Neural cell (in vitro differentiated cells): ENCODE measurements around the gene NCF2. TPM values are rescaled to one million over a fixed set of nuclear protein-coding genes. Genes with fewer than 3 reads are reported as not detected.

Experiments
- H2AFZ ChIP-seq: fragments of 200-600, 300-800 bp; sonication (generic), shearing (Covaris generic); 2 replicates; pipeline ENCODE4 v1.6.0; 2014; ENCODE audit warnings: low read depth, mild to moderate bottlenecking, antibody characterized with exemption, low read length, moderate library complexity
- H3F3A ChIP-seq: fragments of 200-600 bp; shearing (Covaris generic); 2 replicates; pipeline ENCODE4 v1.6.1; 2016; ENCODE audit warnings: mild to moderate bottlenecking, moderate library complexity, mixed read lengths, antibody characterized with exemption, low read length; ENCODE audit not compliant: insufficient read depth, poor library complexity, severe bottlenecking
- H3K27ac ChIP-seq: fragments of 200-600, 300-800 bp; sonication (generic), shearing (Covaris generic); 2 replicates; pipeline ENCODE4 v1.5.1; 2014; ENCODE audit warnings: mild to moderate bottlenecking, low read length, moderate library complexity
- H3K27me3 ChIP-seq: fragments of 300-800, 200-600 bp; sonication (generic), shearing (Covaris generic); 2 replicates; pipeline ENCODE4 v1.6.0; 2014; ENCODE audit warnings: mild to moderate bottlenecking, low read depth, low read length, moderate library complexity; ENCODE audit not compliant: insufficient read depth
- H3K36me3 ChIP-seq: fragments of 300-800, 200-600 bp; sonication (generic), shearing (Covaris generic); 2 replicates; pipeline ENCODE4 v1.5.1; 2014; ENCODE audit warnings: mild to moderate bottlenecking, antibody characterized with exemption, low read length, moderate library complexity; ENCODE audit not compliant: insufficient read depth
- H3K4me2 ChIP-seq: fragments of 300-800, 200-600 bp; sonication (generic), shearing (Covaris generic); 2 replicates; pipeline ENCODE4 v1.6.0; 2014; ENCODE audit warnings: mild to moderate bottlenecking, low read length
- H3K4me3 ChIP-seq: fragments of 300-800, 200-600 bp; sonication (generic), shearing (Covaris generic); 2 replicates; pipeline ENCODE4 v1.5.1; 2014; ENCODE audit warnings: mild to moderate bottlenecking, low read length, moderate library complexity
- H3K79me2 ChIP-seq: fragments of 200-600 bp; shearing (Covaris generic); replicated peaks from 2 replicates; pipeline ENCODE4 v1.6.0; 2014; ENCODE audit warnings: mild to moderate bottlenecking, low read length, moderate library complexity; ENCODE audit not compliant: insufficient read depth
- H3K9ac ChIP-seq: fragments of 300-800, 200-600 bp; sonication (generic), shearing (Covaris generic); 2 replicates; pipeline ENCODE4 v1.6.1; 2016; ENCODE audit warnings: mild to moderate bottlenecking, low read length, mixed read lengths
- H3K9me2 ChIP-seq: fragments of 200-600 bp; shearing (Covaris generic); 2 replicates; pipeline ENCODE4 v1.6.1; 2016; ENCODE audit warnings: mild to moderate bottlenecking, low read length, mixed read lengths; ENCODE audit not compliant: insufficient read depth
- H3K9me3 ChIP-seq: fragments of 200-600, 300-800 bp; sonication (generic), shearing (Covaris generic); 2 replicates; pipeline ENCODE4 v1.6.1; 2016; ENCODE audit warnings: mild to moderate bottlenecking, mixed run types, low read length, moderate library complexity, mixed read lengths
- H4K20me1 ChIP-seq: fragments of 200-600 bp; shearing (Covaris generic); 2 replicates; pipeline ENCODE4 v1.6.1; 2016; ENCODE audit warnings: mild to moderate bottlenecking, mixed run types; ENCODE audit not compliant: insufficient read depth
- EP300 ChIP-seq: fragments of 450-650 bp; conservative IDR thresholded peaks from 2 replicates; pipeline ENCODE4 v1.6.1; 2014; ENCODE audit warnings: antibody characterized with exemption, mild to moderate bottlenecking, moderate library complexity; ENCODE audit not compliant: poor library complexity, severe bottlenecking
- EZH2 ChIP-seq: fragments of 200-600, 300-800 bp; shearing (Covaris generic), sonication (generic); IDR thresholded peaks from 2 replicates; pipeline ENCODE4 v1.6.1; 2014; ENCODE audit warnings: antibody characterized with exemption, low read length, borderline replicate concordance, mild to moderate bottlenecking; ENCODE audit not compliant: insufficient read depth, poor library complexity, severe bottlenecking
- MXI1 ChIP-seq: fragments of 450-650 bp; conservative IDR thresholded peaks from 2 replicates; pipeline ENCODE4 v1.6.1; 2014; ENCODE audit warnings: antibody characterized with exemption, mild to moderate bottlenecking; ENCODE audit not compliant: poor library complexity, severe bottlenecking
- POLR2AphosphoS5 ChIP-seq: IDR thresholded peaks from 2 replicates; pipeline ENCODE4 v1.6.1; 2012
- RAD21 ChIP-seq: fragments of 450-650 bp; conservative IDR thresholded peaks from 2 replicates; pipeline ENCODE4 v1.6.1; 2014; ENCODE audit warnings: antibody characterized with exemption, mild to moderate bottlenecking, moderate library complexity
- SMC3 ChIP-seq: fragments of 450-650 bp; conservative IDR thresholded peaks from 2 replicates; pipeline ENCODE4 v1.6.1; 2014; ENCODE audit warnings: antibody characterized with exemption, mild to moderate bottlenecking, moderate library complexity; ENCODE audit not compliant: poor library complexity
- TAF1 ChIP-seq: IDR thresholded peaks from 2 replicates; pipeline ENCODE4 v1.6.1; 2012; ENCODE audit warnings: low read depth
- polyA plus RNA-seq: library from polyadenylated mRNA; depleted of rRNA; stranded (reverse); fragments of >200 nt; gene quantifications from 2 replicates; pipeline ENCODE4 v1.2.3, GENCODE V29; 2014
- TF ChIP-seq, protein P1 (sequence below): IDR thresholded peaks from 2 replicates; pipeline ENCODE4 v1.6.1; 2012; ENCODE audit warnings: borderline replicate concordance
- TF ChIP-seq, protein P2 (sequence below): fragments of 450-650 bp; IDR thresholded peaks from 2 replicates; pipeline ENCODE4 v1.5.1; 2014; ENCODE audit warnings: antibody characterized with exemption, mild to moderate bottlenecking, moderate library complexity; ENCODE audit not compliant: poor library complexity, severe bottlenecking

Gene NCF2
- polyA plus RNA-seq, 1 donor from 2014 or later, result not detected

DNA sequence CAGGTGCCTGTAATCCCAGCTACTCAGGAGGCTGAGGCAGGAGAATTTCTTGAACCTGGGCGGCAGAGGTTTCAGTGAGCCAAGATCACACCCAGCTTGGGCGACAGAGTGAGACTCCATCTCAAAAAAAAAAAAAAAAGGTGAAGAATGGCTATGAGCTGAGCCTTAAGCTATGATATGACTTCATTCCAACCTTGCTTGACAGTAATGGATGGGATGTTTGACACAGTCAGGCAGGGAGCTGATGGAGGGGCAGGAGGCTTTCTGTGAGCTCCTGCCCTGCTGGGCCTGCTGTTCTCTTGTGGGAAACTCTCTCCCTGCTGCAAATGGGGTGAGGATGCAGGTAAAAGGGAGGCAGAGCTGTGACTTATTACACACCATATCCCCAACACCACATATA lies 27.6 kb downstream of the NCF2 start:
- TF ChIP-seq MXI1 (no peak), POLR2AphosphoS5 (no peak), EZH2 (no peak), TAF1 (no peak)
- TF ChIP-seq, protein P1, sequence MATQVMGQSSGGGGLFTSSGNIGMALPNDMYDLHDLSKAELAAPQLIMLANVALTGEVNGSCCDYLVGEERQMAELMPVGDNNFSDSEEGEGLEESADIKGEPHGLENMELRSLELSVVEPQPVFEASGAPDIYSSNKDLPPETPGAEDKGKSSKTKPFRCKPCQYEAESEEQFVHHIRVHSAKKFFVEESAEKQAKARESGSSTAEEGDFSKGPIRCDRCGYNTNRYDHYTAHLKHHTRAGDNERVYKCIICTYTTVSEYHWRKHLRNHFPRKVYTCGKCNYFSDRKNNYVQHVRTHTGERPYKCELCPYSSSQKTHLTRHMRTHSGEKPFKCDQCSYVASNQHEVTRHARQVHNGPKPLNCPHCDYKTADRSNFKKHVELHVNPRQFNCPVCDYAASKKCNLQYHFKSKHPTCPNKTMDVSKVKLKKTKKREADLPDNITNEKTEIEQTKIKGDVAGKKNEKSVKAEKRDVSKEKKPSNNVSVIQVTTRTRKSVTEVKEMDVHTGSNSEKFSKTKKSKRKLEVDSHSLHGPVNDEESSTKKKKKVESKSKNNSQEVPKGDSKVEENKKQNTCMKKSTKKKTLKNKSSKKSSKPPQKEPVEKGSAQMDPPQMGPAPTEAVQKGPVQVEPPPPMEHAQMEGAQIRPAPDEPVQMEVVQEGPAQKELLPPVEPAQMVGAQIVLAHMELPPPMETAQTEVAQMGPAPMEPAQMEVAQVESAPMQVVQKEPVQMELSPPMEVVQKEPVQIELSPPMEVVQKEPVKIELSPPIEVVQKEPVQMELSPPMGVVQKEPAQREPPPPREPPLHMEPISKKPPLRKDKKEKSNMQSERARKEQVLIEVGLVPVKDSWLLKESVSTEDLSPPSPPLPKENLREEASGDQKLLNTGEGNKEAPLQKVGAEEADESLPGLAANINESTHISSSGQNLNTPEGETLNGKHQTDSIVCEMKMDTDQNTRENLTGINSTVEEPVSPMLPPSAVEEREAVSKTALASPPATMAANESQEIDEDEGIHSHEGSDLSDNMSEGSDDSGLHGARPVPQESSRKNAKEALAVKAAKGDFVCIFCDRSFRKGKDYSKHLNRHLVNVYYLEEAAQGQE, result no peak
- no peak overlapping the region for H3K4me2 ChIP-seq
- H2AFZ ChIP-seq, result no peak overlapping the region
- no peaks in the 10 kb centered on the region for H3K9me3 ChIP-seq
- H3K9me2 ChIP-seq, result no peaks in the 10 kb centered on the region
- H3K27me3 ChIP-seq, result no peaks in the 10 kb centered on the region
- H3K4me3 ChIP-seq, result no peak overlapping the region
- no peaks in the 10 kb centered on the region for H4K20me1 ChIP-seq
- no peak overlapping the region for H3K27ac ChIP-seq
- no peaks in the 10 kb centered on the region for H3K79me2 ChIP-seq
- no peaks in the 10 kb centered on the region for H3F3A ChIP-seq
- H3K9ac ChIP-seq, result no peak overlapping the region
- no peaks in the 10 kb centered on the region for H3K36me3 ChIP-seq

DNA sequence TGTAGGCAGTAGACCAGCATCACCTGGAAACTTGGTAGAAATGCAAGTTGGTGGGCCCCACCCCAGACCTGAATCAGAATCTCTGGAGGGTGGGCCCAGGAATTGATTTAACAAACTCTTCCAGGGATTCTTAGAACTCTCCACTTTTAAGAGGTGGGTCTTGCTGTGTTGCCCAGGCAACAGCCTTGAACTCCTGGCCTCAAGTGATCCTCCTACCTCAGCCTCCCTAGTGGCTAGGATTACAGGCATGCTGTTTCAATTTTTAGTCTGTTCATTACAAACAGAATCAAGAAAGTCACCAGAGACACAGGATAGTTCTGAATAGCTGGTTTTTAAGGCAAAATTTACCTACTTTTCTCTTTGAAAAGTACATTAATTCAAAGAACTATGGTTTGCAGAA lies 31.2 kb downstream of the NCF2 start:
- TF ChIP-seq, protein P1, result no peak
- TF ChIP-seq, protein P2, sequence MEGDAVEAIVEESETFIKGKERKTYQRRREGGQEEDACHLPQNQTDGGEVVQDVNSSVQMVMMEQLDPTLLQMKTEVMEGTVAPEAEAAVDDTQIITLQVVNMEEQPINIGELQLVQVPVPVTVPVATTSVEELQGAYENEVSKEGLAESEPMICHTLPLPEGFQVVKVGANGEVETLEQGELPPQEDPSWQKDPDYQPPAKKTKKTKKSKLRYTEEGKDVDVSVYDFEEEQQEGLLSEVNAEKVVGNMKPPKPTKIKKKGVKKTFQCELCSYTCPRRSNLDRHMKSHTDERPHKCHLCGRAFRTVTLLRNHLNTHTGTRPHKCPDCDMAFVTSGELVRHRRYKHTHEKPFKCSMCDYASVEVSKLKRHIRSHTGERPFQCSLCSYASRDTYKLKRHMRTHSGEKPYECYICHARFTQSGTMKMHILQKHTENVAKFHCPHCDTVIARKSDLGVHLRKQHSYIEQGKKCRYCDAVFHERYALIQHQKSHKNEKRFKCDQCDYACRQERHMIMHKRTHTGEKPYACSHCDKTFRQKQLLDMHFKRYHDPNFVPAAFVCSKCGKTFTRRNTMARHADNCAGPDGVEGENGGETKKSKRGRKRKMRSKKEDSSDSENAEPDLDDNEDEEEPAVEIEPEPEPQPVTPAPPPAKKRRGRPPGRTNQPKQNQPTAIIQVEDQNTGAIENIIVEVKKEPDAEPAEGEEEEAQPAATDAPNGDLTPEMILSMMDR, result no peak
- no peak for TF ChIP-seq TAF1
- TF ChIP-seq MXI1, result no peak
- TF ChIP-seq RAD21, result no peak
- TF ChIP-seq POLR2AphosphoS5, result no peak
- no peak for TF ChIP-seq EP300
- TF ChIP-seq EZH2, result no peak
- no peak for TF ChIP-seq SMC3
- H3K9me2 ChIP-seq, result no peaks in the 10 kb centered on the region

More for the DNA sequence above, 31.2 kb downstream of the NCF2 start:
- no peak overlapping the region for H3K4me3 ChIP-seq
- no peaks in the 10 kb centered on the region for H3K79me2 ChIP-seq
- no peak overlapping the region for H2AFZ ChIP-seq
- no peaks in the 10 kb centered on the region for H3F3A ChIP-seq
- H3K4me2 ChIP-seq, result no peak overlapping the region
- no peak overlapping the region for H3K9ac ChIP-seq
- H3K27me3 ChIP-seq, result no peaks in the 10 kb centered on the region
- no peak overlapping the region for H3K27ac ChIP-seq
- no peaks in the 10 kb centered on the region for H4K20me1 ChIP-seq
- no peaks in the 10 kb centered on the region for H3K36me3 ChIP-seq
- H3K9me3 ChIP-seq, result no peaks in the 10 kb centered on the region
